ENCODE data around the gene LEF1. TPM values are rescaled to one million over a fixed set of nuclear protein-coding genes. Genes with fewer than 3 reads are reported as not detected.

LEF1 gene
- polyA plus RNA-seq, 3 donors, result 68.6 to 85.9 (median 70.5) TPM

- no peak for DNase-seq (ENCODE audit: extremely low read depth in 1 of 11, low read depth in 9 of 11, low spot score in 4 of 11)
These were observed 7.9 kb downstream of the LEF1 start for GRCh38 chr4:108160741-108161352.

GRCh38 chr4:108159845-108160244 lies 8.9 kb downstream of the LEF1 start:
- no peak for DNase-seq (ENCODE audit: extremely low read depth in 1 of 11, low read depth in 9 of 11, low spot score in 4 of 11)

- no peak for DNase-seq (ENCODE audit: extremely low read depth in 1 of 11, low read depth in 9 of 11, low spot score in 4 of 11)
These were observed 11.1 kb downstream of the LEF1 start for GRCh38 chr4:108157655-108158054.

- DNase-seq (ENCODE audit: extremely low read depth in 1 of 11, low read depth in 9 of 11, low spot score in 4 of 11), result no peak
These were observed 12.3 kb downstream of the LEF1 start for GRCh38 chr4:108156391-108156790.

GRCh38 chr4:108155373-108155772 lies 13.4 kb downstream of the LEF1 start:
- peak in 2 of 11 donors; percentile 26 to 35 for DNase-seq (ENCODE audit: extremely low read depth in 1 of 11, low read depth in 9 of 11, low spot score in 4 of 11)

GRCh38 chr4:108152980-108153379 lies 15.8 kb downstream of the LEF1 start:
- DNase-seq (ENCODE audit: extremely low read depth in 1 of 11, low read depth in 9 of 11, low spot score in 4 of 11), result no peak

GRCh38 chr4:108149588-108150380 lies 18.9 kb downstream of the LEF1 start:
- DNase-seq (ENCODE audit: extremely low read depth in 1 of 11, low read depth in 9 of 11, low spot score in 4 of 11), result no peak

- no peak for DNase-seq (ENCODE audit: extremely low read depth in 1 of 11, low read depth in 9 of 11, low spot score in 4 of 11)
These were observed 20.4 kb downstream of the LEF1 start for GRCh38 chr4:108148316-108148715.

- no peak for DNase-seq (ENCODE audit: extremely low read depth in 1 of 11, low read depth in 9 of 11, low spot score in 4 of 11)
These were observed 21.9 kb downstream of the LEF1 start for GRCh38 chr4:108146819-108147218.

- no peak for DNase-seq (ENCODE audit: extremely low read depth in 1 of 11, low read depth in 9 of 11, low spot score in 4 of 11)
These were observed 22.4 kb downstream of the LEF1 start for GRCh38 chr4:108146336-108146735.

GRCh38 chr4:108144451-108144850 lies 24.3 kb downstream of the LEF1 start:
- no peak for DNase-seq (ENCODE audit: extremely low read depth in 1 of 11, low read depth in 9 of 11, low spot score in 4 of 11)

GRCh38 chr4:108143515-108143914 lies 25.2 kb downstream of the LEF1 start:
- DNase-seq (ENCODE audit: extremely low read depth in 1 of 11, low read depth in 9 of 11, low spot score in 4 of 11), result no peak

GRCh38 chr4:108142870-108143269 lies 25.9 kb downstream of the LEF1 start:
- DNase-seq (ENCODE audit: extremely low read depth in 1 of 11, low read depth in 9 of 11, low spot score in 4 of 11), result no peak

- DNase-seq (ENCODE audit: extremely low read depth in 1 of 11, low read depth in 9 of 11, low spot score in 4 of 11), result peak in 1 of 11 donors; percentile 18
These were observed 27.4 kb downstream of the LEF1 start for GRCh38 chr4:108141213-108141950.

- DNase-seq (ENCODE audit: extremely low read depth in 1 of 11, low read depth in 9 of 11, low spot score in 4 of 11), result no peak
These were observed 28.4 kb downstream of the LEF1 start for GRCh38 chr4:108140328-108140727.

GRCh38 chr4:108139089-108139488 lies 29.6 kb downstream of the LEF1 start:
- no peak for DNase-seq (ENCODE audit: extremely low read depth in 1 of 11, low read depth in 9 of 11, low spot score in 4 of 11)

- DNase-seq (ENCODE audit: extremely low read depth in 1 of 11, low read depth in 9 of 11, low spot score in 4 of 11), result peak in 3 of 11 donors; percentile 22 to 28 (median 25)
These were observed 33.1 kb downstream of the LEF1 start for GRCh38 chr4:108135549-108136209.

- DNase-seq (ENCODE audit: extremely low read depth in 1 of 11, low read depth in 9 of 11, low spot score in 4 of 11), result no peak
These were observed 37.8 kb downstream of the LEF1 start for GRCh38 chr4:108130955-108131354.

GRCh38 chr4:108129196-108129595 lies 39.5 kb downstream of the LEF1 start:
- no peak for DNase-seq (ENCODE audit: extremely low read depth in 1 of 11, low read depth in 9 of 11, low spot score in 4 of 11)

- no peak for DNase-seq (ENCODE audit: extremely low read depth in 1 of 11, low read depth in 9 of 11, low spot score in 4 of 11)
These were observed 41.9 kb downstream of the LEF1 start for GRCh38 chr4:108126806-108127205.

Measured in renal cortex interstitium (tissue), 11 donors.